Middle frontal gyrus (tissue), 1 donor: Measurements from ENCODE around the gene CABS1.

Source experiments
- DNase-seq: peaks from one replicate; pipeline ENCODE4 v3.0.0-alpha.2; 2015; ENCODE audit warnings: low spot score; ENCODE audit errors: extremely low spot score

Gene CABS1

GRCh38 chr4:70334681-70335080 is at the start of gene CABS1:
Gene CABS1 (plus strand): TSS chr4:70334981. CDS start chr4:70335040, 59 bp downstream.
- no peak for DNase-seq

GRCh38 chr4:70288651-70289050 is 46.1 kb upstream of the CABS1 start:
- no peak for DNase-seq

GRCh38 chr4:70291341-70291740 is 43.4 kb upstream of the CABS1 start:
- no peak for DNase-seq

- no peak for DNase-seq
Measured at GRCh38 chr4:70297576-70297975, 37.2 kb upstream of the CABS1 start.

GRCh38 chr4:70298051-70298450 is 36.7 kb upstream of the CABS1 start:
- DNase-seq = no peak

- no peak for DNase-seq
Measured at GRCh38 chr4:70299643-70300042, 35.1 kb upstream of the CABS1 start.

GRCh38 chr4:70300215-70300614 is 34.6 kb upstream of the CABS1 start:
- no peak for DNase-seq

- DNase-seq = no peak
Measured at GRCh38 chr4:70303090-70303489, 31.7 kb upstream of the CABS1 start.

- no peak for DNase-seq
Measured at GRCh38 chr4:70305601-70306000, 29.2 kb upstream of the CABS1 start.

- DNase-seq = no peak
Measured at GRCh38 chr4:70306076-70306475, 28.7 kb upstream of the CABS1 start.

- DNase-seq = no peak
Measured at GRCh38 chr4:70313736-70314135, 21.0 kb upstream of the CABS1 start.

GRCh38 chr4:70315928-70316327 is 18.9 kb upstream of the CABS1 start:
- no peak for DNase-seq

- no peak for DNase-seq
Measured at GRCh38 chr4:70326052-70326451, 8.7 kb upstream of the CABS1 start.

GRCh38 chr4:70336043-70336442 is 1.3 kb downstream of the CABS1 start:
- no peak for DNase-seq

- DNase-seq = no peak
Measured at GRCh38 chr4:70337886-70338420, 3.2 kb downstream of the CABS1 start.

- DNase-seq = no peak
Measured at GRCh38 chr4:70356185-70356584, 21.4 kb downstream of the CABS1 start.

- no peak for DNase-seq
Measured at GRCh38 chr4:70359115-70359661, 24.4 kb downstream of the CABS1 start.

- DNase-seq = no peak
Measured at GRCh38 chr4:70360460-70360859, 25.7 kb downstream of the CABS1 start, which contains the start of gene SMR3A. Gene SMR3A (plus strand): TSS chr4:70360760. CDS start chr4:70362116, 1,356 bp downstream.

- no peak for DNase-seq
Measured at GRCh38 chr4:70364002-70364401, 29.2 kb downstream of the CABS1 start.

- no peak for DNase-seq
Measured at GRCh38 chr4:70365479-70365878, 30.7 kb downstream of the CABS1 start.

GRCh38 chr4:70367813-70368212 is 33.0 kb downstream of the CABS1 start:
- no peak for DNase-seq

GRCh38 chr4:70371987-70372386 is 37.2 kb downstream of the CABS1 start:
- no peak for DNase-seq

GRCh38 chr4:70372760-70373159 is 38.0 kb downstream of the CABS1 start:
- no peak for DNase-seq

- no peak for DNase-seq
Measured at GRCh38 chr4:70380578-70380977, 45.8 kb downstream of the CABS1 start.
